GM21786 (cell line): ENCODE data around the gene TBX18.

ENCODE experiments used
- ATAC-seq: cut with Tn5 transposase; IDR thresholded peaks from one replicate; pipeline ENCODE4 v1.9.1; 2021; ENCODE audit not compliant: unreplicated experiment

TBX18 gene

GRCh38 chr6:84749181-84749580 is 15.2 kb downstream of the TBX18 start:
- ATAC-seq = no peak

- no peak for ATAC-seq
Measured at GRCh38 chr6:84748376-84748775, 16.0 kb downstream of the TBX18 start.

GRCh38 chr6:84743616-84744015 is 20.8 kb downstream of the TBX18 start:
- ATAC-seq = no peak

GRCh38 chr6:84740385-84740784 is 24.0 kb downstream of the TBX18 start:
- ATAC-seq = no peak

GRCh38 chr6:84739866-84740208 is 24.6 kb downstream of the TBX18 start:
- ATAC-seq = no peak

- no peak for ATAC-seq
Measured at GRCh38 chr6:84738996-84739865, 25.2 kb downstream of the TBX18 start.

GRCh38 chr6:84733889-84734288 is 30.5 kb downstream of the TBX18 start:
- ATAC-seq = no peak

- no peak for ATAC-seq
Measured at GRCh38 chr6:84731901-84732300, 32.5 kb downstream of the TBX18 start.

- no peak for ATAC-seq
Measured at GRCh38 chr6:84731401-84731800, 33.0 kb downstream of the TBX18 start.

- ATAC-seq = peak; percentile 66
Measured at GRCh38 chr6:84728602-84729001, 35.8 kb downstream of the TBX18 start.

- no peak for ATAC-seq
Measured at GRCh38 chr6:84719152-84719551, 45.2 kb downstream of the TBX18 start.

- ATAC-seq = no peak
Measured at GRCh38 chr6:84718038-84718955, 46.1 kb downstream of the TBX18 start.

- ATAC-seq = no peak
Measured at GRCh38 chr6:84709121-84709520, 55.3 kb downstream of the TBX18 start.

GRCh38 chr6:84707171-84707570 is 57.2 kb downstream of the TBX18 start:
- no peak for ATAC-seq

GRCh38 chr6:84696166-84696565 is 68.2 kb downstream of the TBX18 start:
- no peak for ATAC-seq

- no peak for ATAC-seq
Measured at GRCh38 chr6:84691978-84692623, 72.3 kb downstream of the TBX18 start.

- ATAC-seq = no peak
Measured at GRCh38 chr6:84688141-84688873, 76.1 kb downstream of the TBX18 start.

- ATAC-seq = no peak
Measured at GRCh38 chr6:84687431-84687830, 77.0 kb downstream of the TBX18 start.

- no peak for ATAC-seq
Measured at GRCh38 chr6:84685983-84686584, 78.3 kb downstream of the TBX18 start.

GRCh38 chr6:84681693-84682326 is 82.6 kb downstream of the TBX18 start:
- no peak for ATAC-seq
